GM10266 (cell line): ENCODE results near the gene EFCAB12.
"Not testable (repeated sequence)": the region's sequence is repeated elsewhere in the genome, so short reads cannot be mapped to it uniquely, and the experiment has no call there.

ENCODE experiments used
- DNase-seq: peaks from one replicate; pipeline ENCODE4 v3.0.0; 2012; ENCODE audit errors: extremely low spot score
- TF ChIP-seq, protein P1 (sequence below): IDR thresholded peaks from 2 replicates; pipeline ENCODE4 v1.5.1; 2012; ENCODE audit warnings: mild to moderate bottlenecking, low read depth; ENCODE audit not compliant: control insufficient read depth, insufficient read depth; ENCODE audit errors: missing control alignments

EFCAB12 gene

DNA sequence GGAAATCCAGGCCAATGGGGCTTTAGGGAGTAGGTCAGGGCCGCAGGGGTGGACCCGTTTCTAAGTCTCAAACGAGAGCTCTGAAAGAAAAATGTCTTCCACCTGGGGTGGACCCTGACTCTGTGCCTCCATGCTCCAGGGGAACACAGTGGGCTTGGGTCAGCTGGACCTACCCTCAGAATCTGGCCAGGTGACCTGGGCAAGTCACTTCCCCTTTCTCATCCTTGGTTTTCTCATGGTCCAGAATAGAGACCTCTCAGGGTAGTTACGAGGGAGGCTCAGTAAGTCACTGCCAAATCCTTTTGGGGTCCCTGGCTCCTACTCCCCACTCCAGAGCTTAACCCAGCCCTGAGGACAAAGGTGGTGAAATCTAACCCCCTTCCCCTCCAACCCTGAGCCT is 25.8 kb downstream of the EFCAB12 start:
- no peak for DNase-seq
- TF ChIP-seq, protein P1, sequence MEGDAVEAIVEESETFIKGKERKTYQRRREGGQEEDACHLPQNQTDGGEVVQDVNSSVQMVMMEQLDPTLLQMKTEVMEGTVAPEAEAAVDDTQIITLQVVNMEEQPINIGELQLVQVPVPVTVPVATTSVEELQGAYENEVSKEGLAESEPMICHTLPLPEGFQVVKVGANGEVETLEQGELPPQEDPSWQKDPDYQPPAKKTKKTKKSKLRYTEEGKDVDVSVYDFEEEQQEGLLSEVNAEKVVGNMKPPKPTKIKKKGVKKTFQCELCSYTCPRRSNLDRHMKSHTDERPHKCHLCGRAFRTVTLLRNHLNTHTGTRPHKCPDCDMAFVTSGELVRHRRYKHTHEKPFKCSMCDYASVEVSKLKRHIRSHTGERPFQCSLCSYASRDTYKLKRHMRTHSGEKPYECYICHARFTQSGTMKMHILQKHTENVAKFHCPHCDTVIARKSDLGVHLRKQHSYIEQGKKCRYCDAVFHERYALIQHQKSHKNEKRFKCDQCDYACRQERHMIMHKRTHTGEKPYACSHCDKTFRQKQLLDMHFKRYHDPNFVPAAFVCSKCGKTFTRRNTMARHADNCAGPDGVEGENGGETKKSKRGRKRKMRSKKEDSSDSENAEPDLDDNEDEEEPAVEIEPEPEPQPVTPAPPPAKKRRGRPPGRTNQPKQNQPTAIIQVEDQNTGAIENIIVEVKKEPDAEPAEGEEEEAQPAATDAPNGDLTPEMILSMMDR: no peak

DNA sequence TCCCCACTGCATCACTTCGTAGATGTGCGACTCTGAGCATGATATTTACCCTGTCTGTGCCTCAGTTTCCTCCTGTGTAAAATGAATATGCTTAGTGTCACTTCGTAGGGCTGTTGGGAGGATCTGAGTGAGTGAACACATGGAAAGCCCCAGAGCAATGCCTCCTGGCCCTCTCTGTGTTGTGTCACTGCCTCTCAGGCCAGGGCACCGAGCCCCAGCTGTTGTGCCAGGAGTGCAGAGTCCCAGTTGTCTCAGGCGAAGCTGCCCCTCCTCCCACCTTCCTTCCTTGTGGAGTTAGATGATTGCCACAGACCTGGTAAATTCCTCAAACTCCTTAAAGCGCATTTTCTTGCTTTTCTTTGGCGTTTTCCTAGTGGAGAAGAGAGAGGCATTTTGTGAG is 26.2 kb downstream of the EFCAB12 start:
- TF ChIP-seq, protein P1: no peak
- DNase-seq: no peak

DNA sequence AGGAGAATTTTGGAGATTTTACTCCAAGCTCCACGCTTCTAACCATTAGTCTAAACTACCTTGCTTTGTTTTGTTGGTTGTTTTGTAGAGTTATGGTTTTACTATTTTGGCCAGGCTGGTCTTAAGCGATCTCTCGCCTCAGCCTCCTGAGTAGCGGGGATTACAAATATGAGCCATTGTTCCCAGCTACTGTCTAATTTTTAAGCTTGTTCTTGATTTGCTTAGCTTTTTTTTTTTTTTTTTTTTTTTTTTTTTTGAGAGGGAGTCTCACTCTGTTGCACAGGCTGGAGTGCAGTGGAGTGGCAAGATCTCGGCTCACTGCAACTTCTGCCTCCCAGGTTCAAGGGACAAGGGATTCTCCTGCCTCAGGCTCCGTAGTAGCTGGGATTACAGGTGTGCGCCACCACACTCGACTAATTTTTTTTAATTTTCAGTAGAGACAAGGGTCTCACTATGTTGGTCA is 28.5 kb downstream of the EFCAB12 start:
- TF ChIP-seq, protein P1: no peak
- DNase-seq: no peak

DNA sequence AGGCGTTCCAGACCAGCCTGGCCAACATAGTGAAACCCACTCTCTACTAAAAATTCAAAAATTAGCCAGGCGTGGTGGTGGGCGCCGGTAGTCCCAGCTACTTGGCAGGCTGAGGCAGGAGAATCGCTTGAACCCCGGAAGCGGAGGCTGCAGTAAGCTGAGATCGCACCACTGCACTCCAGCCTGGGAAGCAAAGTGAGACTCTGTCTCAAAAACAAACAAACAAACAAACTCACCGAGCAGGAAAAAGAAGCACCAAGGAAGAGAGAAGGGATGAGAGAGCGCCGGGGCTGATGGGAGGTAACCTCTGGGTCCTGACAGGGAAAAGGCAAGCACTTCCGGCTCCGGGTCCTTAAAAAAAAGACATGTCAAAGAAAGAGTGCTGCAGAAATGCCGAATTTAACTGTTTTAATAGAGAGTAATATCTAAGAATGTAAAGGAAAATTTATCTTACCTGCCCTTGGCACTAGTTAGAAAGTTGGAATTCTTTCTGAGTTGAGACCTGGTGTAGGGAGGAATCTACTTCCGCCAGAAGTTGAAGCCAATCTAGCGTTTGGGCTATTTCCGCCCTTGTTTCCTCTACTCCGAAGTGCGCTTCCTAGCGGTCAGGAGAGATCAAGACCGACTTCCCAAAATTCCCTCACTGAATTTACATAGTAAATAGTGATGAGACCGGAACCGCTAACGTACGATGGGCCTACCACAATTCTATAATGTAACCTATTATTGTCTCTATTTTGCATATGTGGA is 29.1 kb downstream of the EFCAB12 start:
- peak; percentile 83 for DNase-seq
- TF ChIP-seq, protein P1: peak; percentile 92

DNA sequence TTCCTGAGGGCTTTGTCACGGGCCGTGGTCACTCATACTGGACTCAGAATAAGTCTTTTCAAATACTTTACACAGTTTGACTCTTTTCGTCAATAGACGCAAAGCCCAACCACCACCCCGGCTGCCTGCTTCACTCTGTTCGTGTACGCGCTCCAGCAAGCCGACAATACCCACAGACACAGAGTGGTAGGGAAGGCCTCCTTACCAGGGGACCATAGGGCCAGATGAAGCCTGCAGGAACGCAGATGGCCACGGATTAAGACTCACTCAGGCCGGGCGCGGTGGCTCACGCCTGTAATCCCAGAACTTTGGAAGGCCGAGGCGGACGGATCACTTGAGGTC is 29.7 kb downstream of the EFCAB12 start:
- TF ChIP-seq, protein P1: no peak
- no peak for DNase-seq

- DNase-seq: not testable (repeated sequence)
These were observed 34.5 kb downstream of the EFCAB12 start for GRCh38 chr3:129393760-129394564.

- TF ChIP-seq, protein P1: no peak
- no peak for DNase-seq
These were observed 35.2 kb downstream of the EFCAB12 start for GRCh38 chr3:129393271-129393670.

- DNase-seq: not testable (repeated sequence)
These were observed 36.1 kb downstream of the EFCAB12 start for GRCh38 chr3:129392106-129392887.

- DNase-seq: not testable (repeated sequence)
These were observed 36.9 kb downstream of the EFCAB12 start for GRCh38 chr3:129391583-129391982.
